H9 (cell line): ENCODE measurements around the gene KCNMA1. TPM values are rescaled to one million over a fixed set of nuclear protein-coding genes. Genes with fewer than 3 reads are reported as not detected.

ENCODE experiments used
- DNase-seq: peaks from one replicate; pipeline ENCODE4 v3.0.0-alpha.2; 2017
- H2AFZ ChIP-seq: one replicate; pipeline ENCODE4 v1.6.1; 2013; ENCODE audit warnings: mild to moderate bottlenecking, low read length, control low read depth, moderate library complexity
- H2AK5ac ChIP-seq: 2 replicates; pipeline ENCODE4 v1.6.1; 2013; ENCODE audit warnings: low read length, control low read depth, mixed read lengths; ENCODE audit not compliant: insufficient read length
- H2BK120ac ChIP-seq: one replicate; pipeline ENCODE4 v1.6.1; 2013; ENCODE audit warnings: low read depth, mild to moderate bottlenecking, low read length, control low read depth, inconsistent platforms; ENCODE audit not compliant: poor library complexity, severe bottlenecking
- H2BK12ac ChIP-seq: 2 replicates; pipeline ENCODE4 v1.6.1; 2013; ENCODE audit warnings: low read length, control low read depth, mixed read lengths, low read depth; ENCODE audit not compliant: insufficient read length
- H2BK15ac ChIP-seq: 2 replicates; pipeline ENCODE4 v1.6.1; 2013; ENCODE audit warnings: low read depth, low read length, control low read depth
- H2BK20ac ChIP-seq: one replicate; pipeline ENCODE4 v1.6.1; 2013; ENCODE audit warnings: low read depth, mild to moderate bottlenecking, low read length, control low read depth, inconsistent platforms; ENCODE audit not compliant: poor library complexity, severe bottlenecking
- H2BK5ac ChIP-seq: 2 replicates; pipeline ENCODE4 v1.6.1; 2013; ENCODE audit warnings: low read length, control low read depth, mixed read lengths; ENCODE audit not compliant: insufficient read length
- H3K14ac ChIP-seq: 2 replicates; pipeline ENCODE4 v1.6.1; 2013; ENCODE audit warnings: low read length, control low read depth; ENCODE audit not compliant: insufficient read depth
- H3K18ac ChIP-seq: 2 replicates; pipeline ENCODE4 v1.6.1; 2013; ENCODE audit warnings: low read depth, mild to moderate bottlenecking, mixed read lengths, low read length, control low read depth; ENCODE audit not compliant: insufficient read length
- H3K23ac ChIP-seq: 2 replicates; pipeline ENCODE4 v1.6.1; 2013; ENCODE audit warnings: low read length, control low read depth, mixed read lengths, low read depth; ENCODE audit not compliant: insufficient read length
- H3K23me2 ChIP-seq: 2 replicates; pipeline ENCODE4 v1.6.1; 2013; ENCODE audit warnings: low read depth, mild to moderate bottlenecking, mixed read lengths, low read length, control low read depth; ENCODE audit not compliant: insufficient read length, poor library complexity, severe bottlenecking
- H3K27ac ChIP-seq: 2 replicates; pipeline ENCODE4 v1.5.1; 2013; ENCODE audit warnings: low read length, control low read depth, mixed read lengths, low read depth; ENCODE audit not compliant: insufficient read length
- H3K27me3 ChIP-seq: 2 replicates; pipeline ENCODE4 v1.6.1; 2013; ENCODE audit warnings: low read length, control low read depth, inconsistent platforms; ENCODE audit not compliant: insufficient read depth
- H3K4ac ChIP-seq: 2 replicates; pipeline ENCODE4 v1.6.1; 2013; ENCODE audit warnings: low read depth, mild to moderate bottlenecking, control low read depth, inconsistent platforms, low read length, moderate library complexity
- H3K4me1 ChIP-seq: 2 replicates; pipeline ENCODE4 v1.6.1; 2013; ENCODE audit warnings: low read length, control low read depth, inconsistent platforms; ENCODE audit not compliant: insufficient read depth
- H3K4me2 ChIP-seq: 2 replicates; pipeline ENCODE4 v1.6.1; 2013; ENCODE audit warnings: low read length, control low read depth, mixed read lengths; ENCODE audit not compliant: insufficient read length, insufficient read depth
- H3K56ac ChIP-seq: 2 replicates; pipeline ENCODE4 v1.6.1; 2013; ENCODE audit warnings: low read depth, mild to moderate bottlenecking, mixed read lengths, low read length, control low read depth; ENCODE audit not compliant: insufficient read length
- H3K79me1 ChIP-seq: 2 replicates; pipeline ENCODE4 v1.6.1; 2013; ENCODE audit warnings: low read depth, mild to moderate bottlenecking, moderate library complexity, low read length, control low read depth, inconsistent platforms; ENCODE audit not compliant: insufficient read depth, poor library complexity, severe bottlenecking
- H3K79me2 ChIP-seq: 2 replicates; pipeline ENCODE4 v1.6.1; 2013; ENCODE audit warnings: low read length, control low read depth, inconsistent platforms; ENCODE audit not compliant: insufficient read depth
- H3K9ac ChIP-seq: 2 replicates; pipeline ENCODE4 v1.6.1; 2013; ENCODE audit warnings: low read length, control low read depth, mixed read lengths; ENCODE audit not compliant: insufficient read length; ENCODE audit errors: extremely low read depth
- H3K9me3 ChIP-seq: one replicate; pipeline ENCODE4 v1.6.1; 2013; ENCODE audit warnings: low read depth, low read length, inconsistent platforms; ENCODE audit not compliant: control insufficient read depth
- H3T11ph ChIP-seq: one replicate; pipeline ENCODE4 v1.6.1; 2013; ENCODE audit warnings: mild to moderate bottlenecking, low read length, control low read depth, inconsistent platforms
- H4K20me1 ChIP-seq: one replicate; pipeline ENCODE4 v1.6.1; 2013; ENCODE audit not compliant: control insufficient read depth, insufficient read length, insufficient read depth
- H4K5ac ChIP-seq: 2 replicates; pipeline ENCODE4 v1.6.1; 2013; ENCODE audit warnings: low read depth, mild to moderate bottlenecking, mixed read lengths, low read length, control low read depth; ENCODE audit not compliant: insufficient read length
- H4K8ac ChIP-seq: replicated peaks from 2 replicates; pipeline ENCODE4 v1.6.1; 2013; ENCODE audit warnings: low read length, control low read depth, mixed read lengths, low read depth; ENCODE audit not compliant: insufficient read length
- H4K91ac ChIP-seq: 2 replicates; pipeline ENCODE4 v1.6.1; 2013; ENCODE audit warnings: low read depth, mild to moderate bottlenecking, moderate library complexity, mixed read lengths, low read length, control low read depth; ENCODE audit not compliant: insufficient read length
- H3K27ac Mint-ChIP-seq, 3 experiments: 2 replicates in 2 of 3; 3 replicates in 1 of 3; pipeline ENCODE4 v1.8.0; 2020 to 2021; ENCODE audit warnings: mixed read lengths in 3 of 3, mild to moderate bottlenecking in 1 of 3, moderate library complexity in 1 of 3
- H3K27me3 Mint-ChIP-seq: 2 replicates; pipeline ENCODE4 v1.8.0; 2021; ENCODE audit warnings: low read depth, mild to moderate bottlenecking, moderate library complexity, mixed read lengths
- H3K36me3 Mint-ChIP-seq, 3 experiments: 2 replicates in 2 of 3; 3 replicates in 1 of 3; pipeline ENCODE4 v1.8.0; 2020 to 2021; ENCODE audit warnings: low read depth in 3 of 3, mixed read lengths in 3 of 3; ENCODE audit not compliant: insufficient read depth in 1 of 3
- H3K4me1 Mint-ChIP-seq, 2 experiments: 2 replicates each; pipeline ENCODE4 v1.8.0; 2020; ENCODE audit warnings: mixed read lengths in 2 of 2
- H3K4me3 Mint-ChIP-seq, 2 experiments: 2 replicates in 1 of 2; 3 replicates in 1 of 2; pipeline ENCODE4 v1.8.0; 2020 to 2021; ENCODE audit warnings: mild to moderate bottlenecking in 2 of 2, mixed read lengths in 2 of 2, moderate library complexity in 1 of 2
- H3K9me3 Mint-ChIP-seq, 2 experiments: 2 replicates in 1 of 2; 3 replicates in 1 of 2; pipeline ENCODE4 v1.8.0; 2020; ENCODE audit warnings: mild to moderate bottlenecking in 2 of 2, mixed read lengths in 2 of 2, moderate library complexity in 1 of 2
- CTCF ChIP-seq: fragments of 200-600 bp; sonication (generic); conservative IDR thresholded peaks from 3 replicates; pipeline ENCODE4 v1.8.0; 2021; ENCODE audit warnings: antibody characterized with exemption, mild to moderate bottlenecking
- WGBS: extraction: QIAGEN DNeasy Blood & Tissue Kit; methylation state at CpG from one replicate; pipeline ENCODE4 v1.1.7; 2013; ENCODE audit warnings: missing lambda C conversion rate, low lambda C conversion rate, mixed read lengths; ENCODE audit not compliant: insufficient read length; ENCODE audit errors: extremely low coverage; 5-methylcytosine and 5-hydroxymethylcytosine counted together
- total RNA-seq: library from RNA; stranded (reverse); gene quantifications from 2 replicates; pipeline ENCODE4 v1.2.1, GENCODE V29; 2021

Gene KCNMA1
- total RNA-seq, 1 experiment from 2014 or later: 2.0 TPM

GRCh38 chr10:77441353-77442166 is 196.0 kb downstream of the KCNMA1 start:
- H3K18ac ChIP-seq: no peak overlapping the region
- no peak for DNase-seq

More at GRCh38 chr10:77441353-77442166, 196.0 kb downstream of the KCNMA1 start:
- H3K23me2 ChIP-seq: no peaks in the 10 kb centered on the region
- Mint-ChIP-seq H3K9me3 (no peaks in the 10 kb centered on the region), H3K4me3 (no peak overlapping the region), H3K27ac (no peak overlapping the region), H3K4me1 (peaks cover 20 to 27% of the 10 kb centered on the region in 2 experiments), H3K36me3 (no peaks in the 10 kb centered on the region), H3K27me3 (peaks cover 3% of the 10 kb centered on the region)
- no peak overlapping the region for H3K23ac ChIP-seq
- no peak for TF ChIP-seq CTCF
- H4K91ac ChIP-seq: no peak overlapping the region
- H2AFZ ChIP-seq: no peak overlapping the region
- no peaks in the 10 kb centered on the region for H3K9me3 ChIP-seq
- no peak overlapping the region; the same call in 1 of the 2 replicates for H3K14ac ChIP-seq
- H4K5ac ChIP-seq: no peak overlapping the region
- no peak overlapping the region for H2BK20ac ChIP-seq
- no peak overlapping the region for H2BK12ac ChIP-seq
- H3K4me2 ChIP-seq: no peak overlapping the region
- H3K79me1 ChIP-seq: no peaks in the 10 kb centered on the region
- H2BK15ac ChIP-seq: no peak overlapping the region
- no peak overlapping the region for H2BK5ac ChIP-seq
- no peaks in the 10 kb centered on the region for H3K4me1 ChIP-seq
- WGBS: no CpG with 5 or more reads among the region's 8 CpGs
- H3K27ac ChIP-seq: no peak overlapping the region
- no peak overlapping the region for H4K8ac ChIP-seq
- H3K79me2 ChIP-seq: no peaks in the 10 kb centered on the region
- no peaks in the 10 kb centered on the region for H3K27me3 ChIP-seq
- no peak overlapping the region for H3K4ac ChIP-seq
- H4K20me1 ChIP-seq: no peaks in the 10 kb centered on the region
- no peak overlapping the region for H3K56ac ChIP-seq
- no peak overlapping the region for H2AK5ac ChIP-seq
- no peak overlapping the region for H3K9ac ChIP-seq
- H2BK120ac ChIP-seq: no peak overlapping the region
- no peak overlapping the region for H3T11ph ChIP-seq
